GM19467 (cell line): ENCODE data around the gene NR2F1.
"Not testable (repeated sequence)": the region's sequence is repeated elsewhere in the genome, so short reads cannot be mapped to it uniquely, and the experiment has no call there.

Source experiments
- ATAC-seq: cut with Tn5 transposase; IDR thresholded peaks from one replicate; pipeline ENCODE4 v1.9.1; 2021; ENCODE audit warnings: mild to moderate bottlenecking, moderate library complexity; ENCODE audit not compliant: unreplicated experiment

Gene NR2F1

GRCh38 chr5:93582677-93583438 is at the start of gene NR2F1:
Gene NR2F1 (plus strand): TSS chr5:93583222. CDS start chr5:93585024, 1,802 bp downstream.
- ATAC-seq, result no peak

- no peak for ATAC-seq
These were observed 37.1 kb upstream of the NR2F1 start for GRCh38 chr5:93545872-93546271.

- ATAC-seq, result not testable (repeated sequence)
These were observed 33.4 kb upstream of the NR2F1 start for GRCh38 chr5:93549594-93549993.

- ATAC-seq, result no peak
These were observed 25.9 kb upstream of the NR2F1 start for GRCh38 chr5:93557021-93557604.

GRCh38 chr5:93566091-93566490 is 16.9 kb upstream of the NR2F1 start:
- no peak for ATAC-seq

GRCh38 chr5:93567424-93567823 is 15.6 kb upstream of the NR2F1 start:
- no peak for ATAC-seq

GRCh38 chr5:93569300-93570160 is 13.5 kb upstream of the NR2F1 start:
- no peak for ATAC-seq

- ATAC-seq, result no peak
These were observed 12.5 kb upstream of the NR2F1 start for GRCh38 chr5:93570294-93571113.

- no peak for ATAC-seq
These were observed 11.7 kb upstream of the NR2F1 start for GRCh38 chr5:93571114-93571949.

GRCh38 chr5:93572101-93572607 is 10.9 kb upstream of the NR2F1 start:
- ATAC-seq, result no peak

GRCh38 chr5:93572608-93573353 is 10.2 kb upstream of the NR2F1 start:
- ATAC-seq, result no peak

- ATAC-seq, result no peak
These were observed 9.4 kb upstream of the NR2F1 start for GRCh38 chr5:93573354-93574351.

- no peak for ATAC-seq
These were observed 8.3 kb upstream of the NR2F1 start for GRCh38 chr5:93574491-93575305.

- no peak for ATAC-seq
These were observed 7.3 kb upstream of the NR2F1 start for GRCh38 chr5:93575461-93576414.

GRCh38 chr5:93576994-93577853 is 5.8 kb upstream of the NR2F1 start:
- ATAC-seq, result no peak
